Omental fat pad (tissue), 4 donors: ENCODE results near the gene CCDC148. TPM values are rescaled to one million over a fixed set of nuclear protein-coding genes. Genes with fewer than 3 reads are reported as not detected.
"Not testable (repeated sequence)": the region's sequence is repeated elsewhere in the genome, so short reads cannot be mapped to it uniquely, and the experiment has no call there.

Source experiments
- ATAC-seq: fragments of 150-250 bp; one replicate; pipeline ENCODE4 v1.9.1; 2016; ENCODE audit warnings: mild to moderate bottlenecking, moderate library complexity; ENCODE audit not compliant: low FRiP score
- DNase-seq: peaks from one replicate; pipeline ENCODE4 v3.0.0-alpha.2; 2019; ENCODE audit warnings: low spot score
- CTCF ChIP-seq, 3 donors: fragments of 450-650 bp; IDR thresholded peaks; one replicate each; pipeline ENCODE4 v1.5.1; 2016 to 2017; ENCODE audit warnings: antibody characterized with exemption in 3 of 3, mild to moderate bottlenecking in 3 of 3, moderate library complexity in 2 of 3
- total RNA-seq, 4 donors: library from RNA; depleted of rRNA; stranded (reverse); fragments of >200 nt; gene quantifications; one replicate each; pipeline ENCODE4 v1.1.0, GENCODE V29; 2016

Gene CCDC148
- total RNA-seq, 4 donors from 2014 or later: 0.48 TPM; not detected in 3

GRCh38 chr2:158482594-158482993, 26.0 kb upstream of the CCDC148 start:
- no peak for TF ChIP-seq CTCF (IDR thresholded peaks at IDR 0.05)
- DNase-seq (no peak), ATAC-seq (no peak)

- TF ChIP-seq CTCF (IDR thresholded peaks at IDR 0.05): no peak
- ATAC-seq (no peak), DNase-seq (no peak)
These were observed 24.6 kb upstream of the CCDC148 start for GRCh38 chr2:158481116-158481515.

- DNase-seq (no peak), ATAC-seq (no peak)
- no peak for TF ChIP-seq CTCF (IDR thresholded peaks at IDR 0.05)
These were observed 22.3 kb upstream of the CCDC148 start for GRCh38 chr2:158478816-158479215.

- TF ChIP-seq CTCF (IDR thresholded peaks at IDR 0.05): no peak
- ATAC-seq: no peak
- no peak for DNase-seq
These were observed 21.7 kb upstream of the CCDC148 start for GRCh38 chr2:158478237-158478636.

- ATAC-seq (no peak), DNase-seq (no peak)
- TF ChIP-seq CTCF (IDR thresholded peaks at IDR 0.05): no peak
These were observed 20.6 kb upstream of the CCDC148 start for GRCh38 chr2:158477202-158477601.

- ATAC-seq, DNase-seq: not testable (repeated sequence)
These were observed 18.0 kb upstream of the CCDC148 start for GRCh38 chr2:158474526-158475011.

GRCh38 chr2:158473719-158474392, 17.3 kb upstream of the CCDC148 start:
- no peak for DNase-seq
- no peak for ATAC-seq
- no peak for TF ChIP-seq CTCF (IDR thresholded peaks at IDR 0.05)

- not testable (repeated sequence) for DNase-seq, ATAC-seq
These were observed 16.7 kb upstream of the CCDC148 start for GRCh38 chr2:158473300-158473699.

- ATAC-seq: not testable (repeated sequence)
These were observed 16.3 kb upstream of the CCDC148 start for GRCh38 chr2:158472829-158473228.

More at GRCh38 chr2:158472829-158473228, 16.3 kb upstream of the CCDC148 start:
- DNase-seq: not testable (repeated sequence)
